Hepatocyte (in vitro differentiated cells): ENCODE measurements around the gene MCTS1. TPM values are rescaled to one million over a fixed set of nuclear protein-coding genes. Genes with fewer than 3 reads are reported as not detected.

Source experiments
- DNase-seq: peaks from one replicate; pipeline ENCODE4 v3.0.0-alpha.2; 2016; ENCODE audit warnings: low spot score
- H2AFZ ChIP-seq: fragments of 200-600 bp; sonication (generic); 2 replicates; pipeline ENCODE4 v1.6.0; 2016; ENCODE audit warnings: antibody characterized with exemption, mild to moderate bottlenecking
- H3K27ac ChIP-seq: fragments of 200-600 bp; sonication (generic); 2 replicates; pipeline ENCODE4 v1.5.1; 2016; ENCODE audit warnings: mild to moderate bottlenecking
- H3K27me3 ChIP-seq: fragments of 200-600 bp; sonication (generic); 2 replicates; pipeline ENCODE4 v1.6.1; 2016
- H3K36me3 ChIP-seq: fragments of 200-600 bp; sonication (generic); replicated peaks from 2 replicates; pipeline ENCODE4 v1.5.1; 2016; ENCODE audit warnings: low read depth; ENCODE audit not compliant: insufficient read depth
- H3K4me1 ChIP-seq: fragments of 200-600 bp; sonication (generic); 2 replicates; pipeline ENCODE4 v1.5.1; 2016; ENCODE audit warnings: mild to moderate bottlenecking, moderate library complexity; ENCODE audit not compliant: insufficient read depth
- H3K4me2 ChIP-seq: fragments of 200-600 bp; sonication (generic); 2 replicates; pipeline ENCODE4 v1.6.0; 2016
- H3K4me3 ChIP-seq: fragments of 200-600 bp; sonication (generic); 2 replicates; pipeline ENCODE4 v1.5.1; 2016; ENCODE audit warnings: mild to moderate bottlenecking
- H3K79me2 ChIP-seq: fragments of 200-600 bp; sonication (generic); 2 replicates; pipeline ENCODE4 v1.6.0; 2017; ENCODE audit warnings: mild to moderate bottlenecking
- H3K9me2 ChIP-seq: fragments of 200-600 bp; sonication (generic); replicated peaks from 2 replicates; pipeline ENCODE4 v1.6.0; 2017; ENCODE audit warnings: mild to moderate bottlenecking; ENCODE audit not compliant: insufficient read depth
- H3K9me3 ChIP-seq: fragments of 200-600 bp; sonication (generic); 2 replicates; pipeline ENCODE4 v1.5.1; 2016; ENCODE audit warnings: low read depth, mild to moderate bottlenecking
- H4K20me1 ChIP-seq: fragments of 200-600 bp; sonication (generic); 2 replicates; pipeline ENCODE4 v1.6.0; 2016; ENCODE audit warnings: mild to moderate bottlenecking; ENCODE audit not compliant: insufficient read depth, poor library complexity, severe bottlenecking
- CTCF ChIP-seq: fragments of 200-600 bp; sonication (generic); IDR thresholded peaks from 2 replicates; pipeline ENCODE4 v1.5.1; 2016; ENCODE audit warnings: antibody characterized with exemption, mild to moderate bottlenecking; ENCODE audit not compliant: poor library complexity
- EZH2 ChIP-seq: fragments of 200-600 bp; sonication (generic); IDR thresholded peaks from 2 replicates; pipeline ENCODE4 v1.6.1; 2016; ENCODE audit warnings: antibody characterized with exemption, mild to moderate bottlenecking, borderline replicate concordance
- EZH2phosphoT487 ChIP-seq: fragments of 200-600 bp; sonication (generic); IDR thresholded peaks from one replicate; pipeline ENCODE4 v1.6.1; 2018; ENCODE audit warnings: antibody characterized with exemption, mild to moderate bottlenecking, low read depth, moderate library complexity; ENCODE audit not compliant: unreplicated experiment, severe bottlenecking
- WGBS: methylation state at CpG from one replicate; pipeline ENCODE4 v1.1.6; 2016; ENCODE audit warnings: low lambda C conversion rate; ENCODE audit errors: missing lambda C conversion rate; 5-methylcytosine and 5-hydroxymethylcytosine counted together
- polyA plus RNA-seq: library from polyadenylated mRNA; unstranded; fragments of >200 nt; fragmentation: Nextera tagmentation; extraction: Ambion mirVana; gene quantifications from 2 replicates; pipeline ENCODE4 v1.2.1, GENCODE V29; 2016
- total RNA-seq: library from RNA; depleted of rRNA; stranded (reverse); fragments of >200 nt; gene quantifications from 2 replicates; pipeline ENCODE4 v1.2.3, GENCODE V29; 2014

MCTS1 gene
- total and polyA plus RNA-seq, 2 experiments from 2014 or later: 46.0 to 72.6 TPM

GRCh38 chrX:120653000-120653399, 49.1 kb downstream of the MCTS1 start:
- no peak overlapping the region for H3K4me3 ChIP-seq
- H3K36me3 ChIP-seq: no peaks in the 10 kb centered on the region
- no peaks in the 10 kb centered on the region for H3K9me2 ChIP-seq
- no peaks in the 10 kb centered on the region for H3K9me3 ChIP-seq
- H3K27ac ChIP-seq: no peak overlapping the region
- no peaks in the 10 kb centered on the region for H3K79me2 ChIP-seq
- WGBS: 57% methylated on average over 3 of the region's 3 CpGs
- no peaks in the 10 kb centered on the region for H3K27me3 ChIP-seq
- H3K4me2 ChIP-seq: no peak overlapping the region
- no peaks in the 10 kb centered on the region for H3K4me1 ChIP-seq
- H2AFZ ChIP-seq: no peak overlapping the region
- no peak for DNase-seq
- no peaks in the 10 kb centered on the region for H4K20me1 ChIP-seq
- TF ChIP-seq EZH2: no peak
- no peak for TF ChIP-seq EZH2phosphoT487
- no peak for TF ChIP-seq CTCF

- no peak overlapping the region for H3K4me3 ChIP-seq
- H3K9me3 ChIP-seq: no peaks in the 10 kb centered on the region
- no peaks in the 10 kb centered on the region for H4K20me1 ChIP-seq
- no peak for DNase-seq
- H3K4me2 ChIP-seq: no peak overlapping the region
- no peak overlapping the region for H2AFZ ChIP-seq
- WGBS: 57% methylated on average over 6 of the region's 6 CpGs
- no peaks in the 10 kb centered on the region for H3K9me2 ChIP-seq
- H3K36me3 ChIP-seq: no peaks in the 10 kb centered on the region
- TF ChIP-seq EZH2 (no peak), CTCF (no peak), EZH2phosphoT487 (no peak)
- H3K27ac ChIP-seq: no peak overlapping the region
- no peaks in the 10 kb centered on the region for H3K79me2 ChIP-seq
- H3K4me1 ChIP-seq: no peaks in the 10 kb centered on the region
- H3K27me3 ChIP-seq: no peaks in the 10 kb centered on the region
Measured at GRCh38 chrX:120660637-120661036, 56.7 kb downstream of the MCTS1 start.

Other genes with a start within 250 kb of the MCTS1 start
- gene ATP1B4, start 242.0 kb upstream of the MCTS1 start, total RNA-seq: not detected in 2 replicates
- gene ATP1B4, start 242.0 kb upstream of the MCTS1 start, polyA plus RNA-seq: not detected in 2 replicates
- 223 and 228 TPM in 2 replicates for gene LAMP2, start 134.8 kb upstream of the MCTS1 start, total RNA-seq
- 163 and 175 TPM in 2 replicates for gene LAMP2, start 134.8 kb upstream of the MCTS1 start, polyA plus RNA-seq
- gene CUL4B, start 43.1 kb upstream of the MCTS1 start, total RNA-seq: 46.4 and 50.5 TPM in 2 replicates
- 15.5 and 16.9 TPM in 2 replicates for gene CUL4B, start 43.1 kb upstream of the MCTS1 start, polyA plus RNA-seq
- gene C1GALT1C1, start 26.0 kb downstream of the MCTS1 start, total RNA-seq: 47.4 and 50.9 TPM in 2 replicates
- 28.7 and 34.0 TPM in 2 replicates for gene C1GALT1C1, start 26.0 kb downstream of the MCTS1 start, polyA plus RNA-seq